IMR-90 (cell line): Measurements from ENCODE around the gene VPS37B.

Experiments
- CTCF ChIP-seq: conservative IDR thresholded peaks from 2 replicates; pipeline ENCODE4 v1.5.1; 2012; ENCODE audit warnings: mild to moderate bottlenecking, low read depth, low read length, improper control_type of control experiment
- RAD21 ChIP-seq: IDR thresholded peaks from 2 replicates; pipeline ENCODE4 v1.6.1; 2012; ENCODE audit warnings: low read length, improper control_type of control experiment

DNA sequence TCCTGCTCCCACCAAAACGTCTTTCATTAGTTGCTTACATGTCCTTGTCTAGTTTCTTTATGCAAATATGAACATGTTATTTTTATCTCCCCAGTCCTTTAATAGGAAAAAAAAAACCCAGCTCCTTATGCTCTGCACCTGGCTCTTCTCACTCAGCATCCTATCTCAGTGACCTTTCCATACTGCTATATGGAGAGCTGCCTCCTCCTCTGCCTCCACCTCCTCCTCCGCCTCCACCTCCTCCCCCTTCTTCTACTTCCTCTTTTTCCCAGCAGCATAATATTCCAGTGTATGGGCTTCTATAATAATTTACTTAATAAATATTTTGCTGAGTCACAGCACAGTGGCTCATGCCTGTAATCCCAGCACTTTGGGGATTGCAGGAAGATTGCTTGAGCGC, 38.8 kb upstream of the VPS37B start:
- no peak for TF ChIP-seq RAD21
- no peak for TF ChIP-seq CTCF
